ENCODE measurements around the gene LUM.

The LUM gene

GRCh38 chr12:91056488-91056887 lies 54.8 kb downstream of the LUM start:
- Histone ChIP-seq H3K27ac (ENCODE audit: low read length) (no peak overlapping the region), H3K27me3 (ENCODE audit: control insufficient read depth in 1 of 2, insufficient read depth in 2 of 2, low read length in 2 of 2) (no peaks in the 10 kb centered on the region), H3K9me3 (ENCODE audit: control insufficient read depth in 2 of 2, low read length in 2 of 2) (no peaks in the 10 kb centered on the region), H3K36me3 (ENCODE audit: control insufficient read depth in 2 of 2, insufficient read depth in 2 of 2, low read length in 2 of 2) (no peaks in the 10 kb centered on the region), H3K4me3 (ENCODE audit: low read length in 2 of 2) (no peak overlapping the region), H3K4me1 (ENCODE audit: control insufficient read depth, insufficient read depth, low read length) (no peaks in the 10 kb centered on the region), H3K9ac (ENCODE audit: low read length in 2 of 2) (no peak overlapping the region)

GRCh38 chr12:91055976-91056375 lies 55.3 kb downstream of the LUM start:
- no peaks in the 10 kb centered on the region for H3K4me1 ChIP-seq (ENCODE audit: control insufficient read depth, insufficient read depth, low read length)
- no peak overlapping the region for H3K27ac ChIP-seq (ENCODE audit: low read length)
- H3K9me3 ChIP-seq (ENCODE audit: control insufficient read depth in 2 of 2, low read length in 2 of 2): no peaks in the 10 kb centered on the region
- no peaks in the 10 kb centered on the region for H3K36me3 ChIP-seq (ENCODE audit: control insufficient read depth in 2 of 2, insufficient read depth in 2 of 2, low read length in 2 of 2)
- H3K9ac ChIP-seq (ENCODE audit: low read length in 2 of 2): no peak overlapping the region
- no peaks in the 10 kb centered on the region for H3K27me3 ChIP-seq (ENCODE audit: control insufficient read depth in 1 of 2, insufficient read depth in 2 of 2, low read length in 2 of 2)
- H3K4me3 ChIP-seq (ENCODE audit: low read length in 2 of 2): no peak overlapping the region

GRCh38 chr12:91053951-91054715 lies 57.2 kb downstream of the LUM start:
- H3K9ac ChIP-seq (ENCODE audit: low read length in 2 of 2): no peak overlapping the region
- no peaks in the 10 kb centered on the region for H3K36me3 ChIP-seq (ENCODE audit: control insufficient read depth in 2 of 2, insufficient read depth in 2 of 2, low read length in 2 of 2)
- H3K27me3 ChIP-seq (ENCODE audit: control insufficient read depth in 1 of 2, insufficient read depth in 2 of 2, low read length in 2 of 2): no peaks in the 10 kb centered on the region
- H3K27ac ChIP-seq (ENCODE audit: low read length): peak overlapping the region; percentile 7
- no peak overlapping the region for H3K4me3 ChIP-seq (ENCODE audit: low read length in 2 of 2)
- H3K9me3 ChIP-seq (ENCODE audit: control insufficient read depth in 2 of 2, low read length in 2 of 2): no peaks in the 10 kb centered on the region
- H3K4me1 ChIP-seq (ENCODE audit: control insufficient read depth, insufficient read depth, low read length): no peaks in the 10 kb centered on the region

All from stomach smooth muscle (tissue), 2 donors.